ENCODE data around the gene TSPAN17. TPM values are rescaled to one million over a fixed set of nuclear protein-coding genes. Genes with fewer than 3 reads are reported as not detected.

Gene TSPAN17
- total and polyA plus RNA-seq, 11 donors, result 15.4 to 59.3 (median 30.9) TPM

DNA sequence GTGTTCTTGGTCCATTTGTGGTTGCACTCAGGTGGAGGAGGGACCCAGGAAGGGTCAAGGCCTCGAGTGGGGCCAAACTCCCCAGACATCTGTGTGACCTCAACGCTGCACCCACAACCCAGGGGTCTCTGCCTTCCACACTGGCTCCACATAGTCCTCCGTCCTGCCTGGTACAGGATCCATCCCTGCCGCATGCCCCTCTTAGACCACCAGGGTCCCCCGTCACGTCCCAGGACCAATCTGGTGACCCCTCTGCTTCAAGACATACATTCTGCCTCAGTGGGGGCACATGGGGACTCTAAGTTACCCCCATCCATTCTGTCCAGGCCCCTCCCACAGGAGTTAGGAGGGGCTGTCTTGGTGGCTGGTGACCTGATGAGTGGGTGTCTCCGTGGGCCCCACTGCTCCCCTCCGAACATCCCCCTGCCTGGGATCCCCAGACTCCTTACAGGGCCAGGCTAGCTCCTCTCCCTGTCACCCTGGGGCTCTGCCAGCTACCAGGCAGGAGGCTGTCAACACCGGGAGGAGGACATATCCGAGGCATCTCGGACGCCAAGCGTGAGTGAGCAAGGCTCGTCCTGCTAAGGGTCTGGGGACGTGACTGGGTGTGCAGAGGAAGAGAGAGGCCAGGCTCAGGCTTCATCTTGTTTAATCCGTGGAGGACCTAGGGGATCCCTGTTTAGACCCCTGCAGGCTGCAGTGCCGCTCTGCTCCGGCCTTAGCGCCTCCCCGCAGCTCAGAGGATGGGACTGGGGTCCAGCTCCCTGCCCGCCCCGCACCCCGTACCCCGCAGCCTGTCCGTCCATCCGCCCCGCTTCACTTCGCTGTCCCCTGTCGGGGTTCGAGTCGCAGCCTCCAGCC, 32.3 kb downstream of the TSPAN17 start:
- intact Hi-C loops (cut with DNase I), result loop anchor here in 2 of 10 donors (5.0 kb wide), 2 partner anchors 128 to 278 kb away; no protein-coding TSS in a partner anchor
- H3K9me3 ChIP-seq, result peaks cover 0 to 2% (median 0%) of the 10 kb centered on the region in 12 donors
- peak in 2 of 5 donors; percentile 57 to 70 for DNase-seq
- peaks cover 0 to 49% (median 28%) of the 10 kb centered on the region in 9 donors for H3K27me3 ChIP-seq
- H3K4me3 ChIP-seq, result peak overlapping the region in 1 of 12 donors; percentile 12
- H3K27ac ChIP-seq, result no peak overlapping the region
- no peaks in the 10 kb centered on the region for H3K36me3 ChIP-seq
- peaks cover 0 to 30% (median 15%) of the 10 kb centered on the region in 12 donors for H3K4me1 ChIP-seq
- peak in 2 of 4 donors; percentile 37 to 66 for ATAC-seq
- TF ChIP-seq POLR2A (IDR thresholded peaks at IDR 0.05), result no peak
- TF ChIP-seq, protein P1, sequence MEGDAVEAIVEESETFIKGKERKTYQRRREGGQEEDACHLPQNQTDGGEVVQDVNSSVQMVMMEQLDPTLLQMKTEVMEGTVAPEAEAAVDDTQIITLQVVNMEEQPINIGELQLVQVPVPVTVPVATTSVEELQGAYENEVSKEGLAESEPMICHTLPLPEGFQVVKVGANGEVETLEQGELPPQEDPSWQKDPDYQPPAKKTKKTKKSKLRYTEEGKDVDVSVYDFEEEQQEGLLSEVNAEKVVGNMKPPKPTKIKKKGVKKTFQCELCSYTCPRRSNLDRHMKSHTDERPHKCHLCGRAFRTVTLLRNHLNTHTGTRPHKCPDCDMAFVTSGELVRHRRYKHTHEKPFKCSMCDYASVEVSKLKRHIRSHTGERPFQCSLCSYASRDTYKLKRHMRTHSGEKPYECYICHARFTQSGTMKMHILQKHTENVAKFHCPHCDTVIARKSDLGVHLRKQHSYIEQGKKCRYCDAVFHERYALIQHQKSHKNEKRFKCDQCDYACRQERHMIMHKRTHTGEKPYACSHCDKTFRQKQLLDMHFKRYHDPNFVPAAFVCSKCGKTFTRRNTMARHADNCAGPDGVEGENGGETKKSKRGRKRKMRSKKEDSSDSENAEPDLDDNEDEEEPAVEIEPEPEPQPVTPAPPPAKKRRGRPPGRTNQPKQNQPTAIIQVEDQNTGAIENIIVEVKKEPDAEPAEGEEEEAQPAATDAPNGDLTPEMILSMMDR (IDR thresholded peaks at IDR 0.05), result no peak
- WGBS, 4 donors, result 22 to 30% (median 25%) methylated on average over 20 to 31 of the region's 31 CpGs

DNA sequence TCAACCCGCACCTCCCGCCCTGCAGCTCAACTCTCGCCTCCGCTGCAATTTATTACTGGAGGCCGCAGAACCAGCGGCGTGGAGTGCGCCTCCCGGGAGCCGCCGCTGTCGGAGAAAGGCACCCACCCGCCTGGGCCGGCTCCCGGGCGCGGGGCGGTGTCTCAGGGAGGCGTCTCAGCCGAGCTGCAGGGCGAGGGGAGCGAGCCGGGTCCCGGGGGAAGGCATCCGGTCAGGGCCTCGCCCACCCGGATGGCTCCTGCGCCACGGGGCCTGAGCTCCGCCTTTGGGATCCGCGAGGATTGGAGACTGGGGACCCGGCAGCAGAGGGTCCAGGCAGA, 32.9 kb downstream of the TSPAN17 start:
- H3K36me3 ChIP-seq, result no peaks in the 10 kb centered on the region
- peaks cover 0 to 54% (median 28%) of the 10 kb centered on the region in 9 donors for H3K27me3 ChIP-seq
- H3K27ac ChIP-seq, result no peak overlapping the region
- H3K4me1 ChIP-seq, result peaks cover 0 to 30% (median 15%) of the 10 kb centered on the region in 12 donors
- ATAC-seq, result no peak
- peak overlapping the region in 1 of 12 donors; percentile 12 for H3K4me3 ChIP-seq
- 5 to 10% (median 7%) methylated on average over 28 to 33 of the region's 33 CpGs for WGBS, 4 donors
- no peak for DNase-seq
- intact Hi-C loops (cut with DNase I), result no loop called here
- TF ChIP-seq POLR2A (IDR thresholded peaks at IDR 0.05), result no peak
- TF ChIP-seq, protein P1 (IDR thresholded peaks at IDR 0.05), result no peak
- H3K9me3 ChIP-seq, result peaks cover 0 to 8% (median 0%) of the 10 kb centered on the region in 12 donors

DNA sequence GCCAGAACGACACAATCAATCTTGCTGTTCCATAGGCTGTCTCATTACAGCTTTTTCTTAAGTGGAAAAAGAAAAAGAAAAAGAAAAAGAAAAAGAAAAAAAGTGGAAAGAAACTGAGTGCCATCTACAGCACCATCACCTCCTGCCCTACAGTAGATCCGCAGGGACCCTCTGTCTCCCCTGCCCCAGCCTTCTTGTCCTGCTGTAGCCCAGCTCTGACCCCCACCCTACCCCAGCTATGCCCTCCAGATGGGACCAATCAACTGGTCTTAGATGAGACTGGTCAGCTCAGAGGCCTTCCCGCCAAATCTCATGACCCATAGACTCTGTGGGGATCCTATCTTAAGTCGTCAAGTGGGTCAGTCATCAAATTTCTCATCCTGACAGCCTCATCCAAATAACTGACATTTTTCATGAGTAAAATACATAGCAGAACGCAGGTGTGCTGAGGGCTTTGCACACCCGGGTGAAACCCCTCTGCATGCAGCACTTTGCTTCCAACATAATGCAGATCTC, 34.8 kb downstream of the TSPAN17 start:
- 67 to 84% (median 72%) methylated on average over 6 of the region's 6 CpGs for WGBS, 4 donors
- H3K27ac ChIP-seq, result no peak overlapping the region
- peaks cover 0 to 12% (median 0%) of the 10 kb centered on the region in 12 donors for H3K9me3 ChIP-seq
- no peak for DNase-seq
- no peak overlapping the region for H3K4me3 ChIP-seq
- TF ChIP-seq, protein P1 (IDR thresholded peaks at IDR 0.05), result no peak
- no peak for TF ChIP-seq POLR2A (IDR thresholded peaks at IDR 0.05)
- ATAC-seq, result no peak
- no peaks in the 10 kb centered on the region for H3K36me3 ChIP-seq
- peaks cover 0 to 57% (median 28%) of the 10 kb centered on the region in 9 donors for H3K27me3 ChIP-seq
- intact Hi-C loops (cut with DNase I), result no loop called here
- peaks cover 0 to 24% (median 7%) of the 10 kb centered on the region in 12 donors for H3K4me1 ChIP-seq

DNA sequence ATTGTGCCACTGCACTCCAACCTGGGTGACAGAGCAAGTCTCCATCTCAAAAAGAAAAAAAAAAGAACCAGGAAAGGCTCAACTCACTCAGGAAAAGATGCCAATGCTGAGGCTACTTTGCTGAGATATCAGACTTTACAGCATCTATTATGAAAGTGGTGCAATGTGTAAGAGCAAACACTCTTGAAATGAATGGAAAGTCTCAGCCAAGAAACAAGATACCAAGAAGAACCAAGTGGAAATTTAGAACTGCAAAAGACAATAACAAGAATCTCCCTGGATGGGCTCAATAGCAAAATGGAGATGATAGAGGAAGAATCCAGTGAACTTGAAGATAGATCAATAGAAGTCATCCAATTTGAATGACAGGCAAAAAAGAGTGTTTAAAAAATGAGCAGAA, 37.7 kb downstream of the TSPAN17 start:
- TF ChIP-seq, protein P1 (IDR thresholded peaks at IDR 0.05), result no peak
- no peak for TF ChIP-seq POLR2A (IDR thresholded peaks at IDR 0.05)
- Histone ChIP-seq H3K4me3 (no peak overlapping the region), H3K27ac (no peak overlapping the region), H3K36me3 (no peaks in the 10 kb centered on the region), H3K4me1 (peaks cover 0 to 5% (median 3%) of the 10 kb centered on the region in 12 donors), H3K27me3 (peaks cover 0 to 49% (median 15%) of the 10 kb centered on the region in 9 donors), H3K9me3 (peaks cover 0 to 12% (median 0%) of the 10 kb centered on the region in 12 donors)
- ATAC-seq, result no peak
- intact Hi-C loops (cut with DNase I), result no loop called here
- DNase-seq, result no peak
